IPS-20b (cell line): ENCODE data around the gene TCN2.

Experiments used
- H3K27ac ChIP-seq: one replicate; pipeline ENCODE4 v1.5.1; 2013; ENCODE audit warnings: low read length
- H3K27me3 ChIP-seq: 2 replicates; pipeline ENCODE4 v1.6.1; 2013; ENCODE audit warnings: mild to moderate bottlenecking, low read length, inconsistent platforms; ENCODE audit not compliant: insufficient read depth
- H3K36me3 ChIP-seq: 2 replicates; pipeline ENCODE4 v1.6.1; 2013; ENCODE audit warnings: low read depth, mild to moderate bottlenecking, inconsistent platforms, low read length, moderate library complexity; ENCODE audit not compliant: insufficient read depth
- H3K4me1 ChIP-seq: 2 replicates; pipeline ENCODE4 v1.6.1; 2013; ENCODE audit warnings: mild to moderate bottlenecking, control low read depth, inconsistent platforms, low read length, moderate library complexity; ENCODE audit not compliant: insufficient read depth
- H3K4me3 ChIP-seq: 2 replicates; pipeline ENCODE4 v1.5.1; 2013; ENCODE audit warnings: mild to moderate bottlenecking, low read length, inconsistent platforms
- H3K9ac ChIP-seq: 2 replicates; pipeline ENCODE4 v1.6.1; 2013; ENCODE audit warnings: low read depth, mild to moderate bottlenecking, inconsistent platforms, low read length, moderate library complexity
- H3K9me3 ChIP-seq: 2 replicates; pipeline ENCODE4 v1.6.1; 2013; ENCODE audit warnings: mild to moderate bottlenecking, low read depth, low read length, inconsistent platforms; ENCODE audit not compliant: insufficient read depth

Gene TCN2

GRCh38 chr22:30637701-30638114, 30.7 kb downstream of the TCN2 start:
- no peaks in the 10 kb centered on the region for H3K9me3 ChIP-seq
- H3K36me3 ChIP-seq: no peaks in the 10 kb centered on the region
- peaks cover 3% of the 10 kb centered on the region; the same call in 1 of the 2 replicates for H3K4me1 ChIP-seq
- no peak overlapping the region for H3K4me3 ChIP-seq
- H3K27me3 ChIP-seq: peaks cover 13% of the 10 kb centered on the region; the same call in 1 of the 2 replicates
- H3K9ac ChIP-seq: no peak overlapping the region
- no peak overlapping the region for H3K27ac ChIP-seq

- H3K9ac ChIP-seq: no peak overlapping the region
- H3K36me3 ChIP-seq: no peaks in the 10 kb centered on the region
- H3K9me3 ChIP-seq: no peaks in the 10 kb centered on the region
Observed at GRCh38 chr22:30640361-30640760, 33.4 kb downstream of the TCN2 start.

GRCh38 chr22:30640839-30641430, 34.0 kb downstream of the TCN2 start:
- no peak overlapping the region for H3K9ac ChIP-seq
- H3K27ac ChIP-seq: no peak overlapping the region
- H3K27me3 ChIP-seq: peaks cover 12% of the 10 kb centered on the region; the same call in 1 of the 2 replicates
- H3K9me3 ChIP-seq: no peaks in the 10 kb centered on the region
- no peaks in the 10 kb centered on the region for H3K36me3 ChIP-seq
- H3K4me1 ChIP-seq: no peaks in the 10 kb centered on the region
- no peak overlapping the region for H3K4me3 ChIP-seq

More at GRCh38 chr22:30640361-30640760, 33.4 kb downstream of the TCN2 start:
- H3K27ac ChIP-seq: no peak overlapping the region
- no peaks in the 10 kb centered on the region for H3K4me1 ChIP-seq
- no peak overlapping the region for H3K4me3 ChIP-seq
- H3K27me3 ChIP-seq: peaks cover 13% of the 10 kb centered on the region; the same call in 1 of the 2 replicates

GRCh38 chr22:30643055-30643875, 36.3 kb downstream of the TCN2 start:
- no peak overlapping the region for H3K4me3 ChIP-seq
- H3K9me3 ChIP-seq: no peaks in the 10 kb centered on the region
- H3K27ac ChIP-seq: no peak overlapping the region
- H3K36me3 ChIP-seq: no peaks in the 10 kb centered on the region
- H3K27me3 ChIP-seq: no peaks in the 10 kb centered on the region
- H3K4me1 ChIP-seq: no peaks in the 10 kb centered on the region
- no peak overlapping the region for H3K9ac ChIP-seq

- Histone ChIP-seq H3K9me3 (no peaks in the 10 kb centered on the region), H3K4me1 (0 out of 2 replicates have a peak, but pooled peaks cover 3% of the 10 kb centered on the region), H3K27me3 (no peaks in the 10 kb centered on the region), H3K36me3 (no peaks in the 10 kb centered on the region), H3K9ac (no peak overlapping the region), H3K27ac (no peak overlapping the region), H3K4me3 (no peak overlapping the region)
Observed at GRCh38 chr22:30646518-30647160, 39.7 kb downstream of the TCN2 start.

- H3K9ac ChIP-seq: no peak overlapping the region
- H3K9me3 ChIP-seq: no peaks in the 10 kb centered on the region
- H3K4me3 ChIP-seq: no peak overlapping the region
- H3K36me3 ChIP-seq: no peaks in the 10 kb centered on the region
- H3K4me1 ChIP-seq: 0 out of 2 replicates have a peak, but pooled peaks cover 3% of the 10 kb centered on the region
- H3K27me3 ChIP-seq: no peaks in the 10 kb centered on the region
- H3K27ac ChIP-seq: no peak overlapping the region
Observed at GRCh38 chr22:30647536-30647935, 40.6 kb downstream of the TCN2 start.

GRCh38 chr22:30648825-30649224, 41.9 kb downstream of the TCN2 start:
- no peaks in the 10 kb centered on the region for H3K9me3 ChIP-seq
- no peaks in the 10 kb centered on the region for H3K36me3 ChIP-seq
- H3K4me3 ChIP-seq: no peak overlapping the region
- H3K27me3 ChIP-seq: no peaks in the 10 kb centered on the region
- H3K27ac ChIP-seq: no peak overlapping the region
- 0 out of 2 replicates have a peak, but pooled peaks cover 3% of the 10 kb centered on the region for H3K4me1 ChIP-seq
- no peak overlapping the region for H3K9ac ChIP-seq

GRCh38 chr22:30649430-30650007, 42.5 kb downstream of the TCN2 start:
- no peaks in the 10 kb centered on the region for H3K36me3 ChIP-seq
- no peak overlapping the region for H3K4me3 ChIP-seq
- 0 out of 2 replicates have a peak, but pooled peaks cover 3% of the 10 kb centered on the region for H3K4me1 ChIP-seq
- H3K27ac ChIP-seq: no peak overlapping the region
- H3K27me3 ChIP-seq: no peaks in the 10 kb centered on the region
- no peak overlapping the region for H3K9ac ChIP-seq
- H3K9me3 ChIP-seq: no peaks in the 10 kb centered on the region

- H3K9ac ChIP-seq: no peak overlapping the region
- no peaks in the 10 kb centered on the region for H3K27me3 ChIP-seq
Observed at GRCh38 chr22:30650508-30651116, 43.6 kb downstream of the TCN2 start.

GRCh38 chr22:30652852-30653251, 45.9 kb downstream of the TCN2 start:
- Histone ChIP-seq H3K36me3 (no peaks in the 10 kb centered on the region), H3K9me3 (no peaks in the 10 kb centered on the region), H3K27ac (no peak overlapping the region), H3K27me3 (no peaks in the 10 kb centered on the region), H3K9ac (no peak overlapping the region), H3K4me1 (peaks cover 7% of the 10 kb centered on the region; the same call in 1 of the 2 replicates), H3K4me3 (no peak overlapping the region)

More at GRCh38 chr22:30650508-30651116, 43.6 kb downstream of the TCN2 start:
- no peak overlapping the region for H3K4me3 ChIP-seq
- peaks cover 3% of the 10 kb centered on the region; the same call in 1 of the 2 replicates for H3K4me1 ChIP-seq
- H3K9me3 ChIP-seq: no peaks in the 10 kb centered on the region
- no peaks in the 10 kb centered on the region for H3K36me3 ChIP-seq
- no peak overlapping the region for H3K27ac ChIP-seq

GRCh38 chr22:30654361-30654760, 47.4 kb downstream of the TCN2 start:
- Histone ChIP-seq H3K27ac (no peak overlapping the region), H3K9me3 (no peaks in the 10 kb centered on the region)

More at GRCh38 chr22:30654361-30654760, 47.4 kb downstream of the TCN2 start:
- no peaks in the 10 kb centered on the region for H3K27me3 ChIP-seq
- H3K36me3 ChIP-seq: no peaks in the 10 kb centered on the region
- H3K9ac ChIP-seq: no peak overlapping the region
- peaks cover 4% of the 10 kb centered on the region; the same call in 1 of the 2 replicates for H3K4me1 ChIP-seq
- H3K4me3 ChIP-seq: no peak overlapping the region
